Spleen (tissue), 13 donors: ENCODE measurements around the gene C1QTNF12. TPM values are rescaled to one million over a fixed set of nuclear protein-coding genes. Genes with fewer than 3 reads are reported as not detected.

Experiments
- DNase-seq: peaks from one replicate; pipeline ENCODE4 v3.0.0-alpha.2; 2020
- H3K27ac ChIP-seq, 8 donors: fragments of 200-600 bp; sonication (generic) in 7 of 8; 1 replicate in 4 of 8; 2 replicates in 4 of 8; pipeline versions ENCODE4 v1.5.0 to v1.8.0; 2016 to 2021; ENCODE audit warnings: inconsistent platforms in 4 of 8, mild to moderate bottlenecking in 4 of 8, moderate library complexity in 1 of 8
- H3K27me3 ChIP-seq, 7 donors: fragments of 200-600 bp; sonication (generic) in 6 of 7; replicated peaks in 1 of 7; 1 replicate in 4 of 7; 2 replicates in 3 of 7; pipeline versions ENCODE4 v1.5.0 to v1.8.0; 2016 to 2021; ENCODE audit warnings: inconsistent platforms in 3 of 7, mild to moderate bottlenecking in 1 of 7
- H3K36me3 ChIP-seq, 6 donors: fragments of 200-600 bp; sonication (generic) in 5 of 6; 1 replicate in 4 of 6; 2 replicates in 2 of 6; pipeline versions ENCODE4 v1.5.0 to v1.8.0; 2016 to 2021; ENCODE audit warnings: inconsistent platforms in 2 of 6
- H3K4me1 ChIP-seq, 6 donors: fragments of 200-600 bp; sonication (generic) in 5 of 6; 1 replicate in 3 of 6; 2 replicates in 3 of 6; pipeline versions ENCODE4 v1.5.0 to v1.8.0; 2016 to 2021; ENCODE audit warnings: inconsistent platforms in 3 of 6
- H3K4me3 ChIP-seq, 8 donors: fragments of 200-600 bp; sonication (generic) in 7 of 8; 1 replicate in 4 of 8; 2 replicates in 4 of 8; pipeline versions ENCODE4 v1.5.0 to v1.8.0; 2016 to 2021; ENCODE audit warnings: inconsistent platforms in 4 of 8, mild to moderate bottlenecking in 4 of 8, moderate library complexity in 2 of 8
- H3K9me3 ChIP-seq, 8 donors: fragments of 200-600 bp; sonication (generic) in 7 of 8; 1 replicate in 4 of 8; 2 replicates in 4 of 8; pipeline versions ENCODE4 v1.5.0 to v1.8.0; 2016 to 2021; ENCODE audit warnings: inconsistent platforms in 4 of 8
- POLR2A ChIP-seq, 3 donors: fragments of 450-650 bp; IDR thresholded peaks; one replicate each; pipeline ENCODE4 v1.5.1; 2017; ENCODE audit warnings: antibody characterized with exemption in 3 of 3, mild to moderate bottlenecking in 1 of 3
- POLR2AphosphoS5 ChIP-seq, 3 donors: sonication (generic); formaldehyde crosslinking; IDR thresholded peaks; one replicate each; pipeline ENCODE4 v1.5.1; 2017; ENCODE audit warnings: antibody characterized with exemption in 3 of 3
- WGBS, 5 donors: extraction: QIAGEN DNeasy Blood & Tissue Kit in 3 of 5; methylation state at CpG; one replicate each; pipeline versions ENCODE4 v1.1.5 to v1.1.7; 2013 to 2018; 5-methylcytosine and 5-hydroxymethylcytosine counted together
- intact Hi-C: fragments of 100-400 bp; cut with DNase I; formaldehyde crosslinking; loops from one replicate; pipeline ENCODE4 v1.15.0; 2023; ENCODE audit warnings: low total_unique reads
- long read RNA-seq, 2 donors: transcript quantifications; one replicate each; lab custom pipeline, GENCODE V29; 2026
- polyA plus RNA-seq, 3 donors: library from polyadenylated mRNA; stranded (reverse); fragments of 200-250 nt; gene quantifications; one replicate each; pipeline ENCODE4 v1.2.1, GENCODE V29; 2013
- total RNA-seq, 7 donors: library from RNA; depleted of rRNA in 3 of 7; stranded (reverse); fragments of >200 nt in 3 of 7; fragmentation: NEBNext Ultra II Directional in 4 of 7; extraction: Animal tissue kit (Norgen Biotek cat#: 25700) in 4 of 7; gene quantifications; one replicate each; pipeline versions ENCODE4 v1.1.0 to v1.2.1, GENCODE V29; 2016 to 2021
- TF ChIP-seq, protein P1 (sequence below), 11 experiments: fragments of 200-600 bp in 7 of 11; fragments of 450-650 bp in 4 of 11; sonication (generic) in 4 of 11; IDR thresholded peaks in 8 of 11; conservative IDR thresholded peaks in 3 of 11; 1 replicate in 7 of 11; 2 replicates in 4 of 11; pipeline versions ENCODE4 v1.4.0 to v1.8.0; 2016 to 2021; ENCODE audit warnings: antibody characterized with exemption in 11 of 11, inconsistent platforms in 4 of 11, mild to moderate bottlenecking in 1 of 11
- donor health status: healthy with polysubstance abuse.
- donor health status: DM: no; HTN: no; CAD: no; lungs with moderate emphysema.
- donor health status: DM: no; HTN: no; CAD: no.
- donor health status: Bipolar disorder and iron deficiency.
- donor health status: healthy.
- donor health status: DM: no; HTN: no; CAD: no.
- donor health status: DM: yes; HTN: yes; CAD: no.

Gene C1QTNF12
- total RNA-seq, result 1 to 10 TPM in 3 of 7 donors, under 1 TPM in 1, not detected in 3; 0.87 to 3.6 (median 1.8) TPM
- 1 to 10 TPM; 1.3 to 5.5 (median 1.4) TPM for polyA plus RNA-seq
- long read RNA-seq, donor 1, result 0 reads
- long read RNA-seq, donor 2, result 0 reads

- intact Hi-C loops, result no loop called here
- TF ChIP-seq POLR2AphosphoS5 (IDR thresholded peaks at IDR 0.05) (no peak), POLR2A (IDR thresholded peaks at IDR 0.05) (no peak)
- TF ChIP-seq, protein P1, sequence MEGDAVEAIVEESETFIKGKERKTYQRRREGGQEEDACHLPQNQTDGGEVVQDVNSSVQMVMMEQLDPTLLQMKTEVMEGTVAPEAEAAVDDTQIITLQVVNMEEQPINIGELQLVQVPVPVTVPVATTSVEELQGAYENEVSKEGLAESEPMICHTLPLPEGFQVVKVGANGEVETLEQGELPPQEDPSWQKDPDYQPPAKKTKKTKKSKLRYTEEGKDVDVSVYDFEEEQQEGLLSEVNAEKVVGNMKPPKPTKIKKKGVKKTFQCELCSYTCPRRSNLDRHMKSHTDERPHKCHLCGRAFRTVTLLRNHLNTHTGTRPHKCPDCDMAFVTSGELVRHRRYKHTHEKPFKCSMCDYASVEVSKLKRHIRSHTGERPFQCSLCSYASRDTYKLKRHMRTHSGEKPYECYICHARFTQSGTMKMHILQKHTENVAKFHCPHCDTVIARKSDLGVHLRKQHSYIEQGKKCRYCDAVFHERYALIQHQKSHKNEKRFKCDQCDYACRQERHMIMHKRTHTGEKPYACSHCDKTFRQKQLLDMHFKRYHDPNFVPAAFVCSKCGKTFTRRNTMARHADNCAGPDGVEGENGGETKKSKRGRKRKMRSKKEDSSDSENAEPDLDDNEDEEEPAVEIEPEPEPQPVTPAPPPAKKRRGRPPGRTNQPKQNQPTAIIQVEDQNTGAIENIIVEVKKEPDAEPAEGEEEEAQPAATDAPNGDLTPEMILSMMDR (IDR thresholded peaks at IDR 0.05 in 8 of 11, conservative IDR thresholded peaks at IDR 0.05 in 3 of 11), result no peak
- H3K27me3 ChIP-seq, result peaks cover 0 to 58% (median 29%) of the 10 kb centered on the region in 7 donors
- WGBS, 5 donors, result 4 to 9% (median 7%) methylated on average over 19 to 74 of the region's 74 CpGs
- peaks cover 0 to 4% (median 0%) of the 10 kb centered on the region in 6 donors for H3K36me3 ChIP-seq
- no peaks in the 10 kb centered on the region for H3K9me3 ChIP-seq
- DNase-seq, result no peak
- peak within 1 kb of the TSS in 1 of 8 donors; percentile 33 for H3K4me3 ChIP-seq
- no peak within 1 kb of the TSS for H3K27ac ChIP-seq
- peaks cover 3 to 48% (median 24%) of the 10 kb centered on the region in 6 donors for H3K4me1 ChIP-seq
Observed at GRCh38 chr1:1246577-1247340, at the start of gene C1QTNF12. Gene C1QTNF12, minus strand, starts transcription at chr1:1246722. Its CDS starts 32 bp downstream, at chr1:1246690.

GRCh38 chr1:1295154-1295923, 48.8 kb upstream of the C1QTNF12 start:
- WGBS, 5 donors, result 94 to 97% (median 95%) methylated on average over 26 to 35 of the region's 35 CpGs
- TF ChIP-seq, protein P1 (IDR thresholded peaks at IDR 0.05 in 8 of 11, conservative IDR thresholded peaks at IDR 0.05 in 3 of 11), result no peak
- TF ChIP-seq POLR2AphosphoS5 (IDR thresholded peaks at IDR 0.05), result no peak
- TF ChIP-seq POLR2A (IDR thresholded peaks at IDR 0.05), result no peak
- Histone ChIP-seq H3K27me3 (peaks cover 0 to 4% (median 0%) of the 10 kb centered on the region in 7 donors), H3K36me3 (peaks cover 0 to 63% (median 7%) of the 10 kb centered on the region in 6 donors), H3K4me3 (no peak overlapping the region), H3K9me3 (no peaks in the 10 kb centered on the region), H3K4me1 (peaks cover 0 to 25% (median 10%) of the 10 kb centered on the region in 6 donors), H3K27ac (no peak overlapping the region)
- intact Hi-C loops, result no loop called here
- no peak for DNase-seq

DNA sequence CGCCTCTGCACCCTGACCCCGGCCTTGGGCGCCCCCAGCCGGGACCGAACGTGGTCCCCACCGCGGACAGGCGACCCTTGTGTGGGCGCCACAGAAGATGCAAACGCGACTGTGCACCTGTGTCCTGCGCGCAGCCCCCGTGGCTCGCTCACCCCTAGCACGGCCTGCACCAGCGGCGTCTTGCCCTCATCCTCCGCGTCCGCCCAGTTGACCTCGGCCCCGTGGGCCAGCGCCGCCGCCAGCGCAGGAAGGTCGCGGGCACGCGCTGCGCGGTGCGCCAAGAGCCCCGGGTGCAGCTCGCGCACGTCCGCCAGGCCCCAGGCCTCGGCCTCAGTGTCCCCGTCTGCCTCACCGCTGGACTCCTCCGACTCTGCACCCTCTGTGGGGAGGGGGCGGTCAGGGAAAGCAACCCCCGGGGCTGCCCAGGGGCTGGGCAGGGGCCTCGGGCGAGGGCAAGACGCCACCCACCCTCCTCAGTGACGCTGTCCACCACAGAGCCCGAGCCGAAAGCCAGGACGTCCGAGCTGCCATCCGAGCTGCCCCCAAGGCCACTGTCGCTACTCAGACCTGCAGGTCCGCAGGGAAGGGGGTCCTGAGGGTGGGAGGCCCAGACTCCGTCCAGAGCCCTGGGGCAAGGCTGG, 47.8 kb upstream of the C1QTNF12 start:
- TF ChIP-seq POLR2AphosphoS5 (IDR thresholded peaks at IDR 0.05) (no peak), POLR2A (IDR thresholded peaks at IDR 0.05) (no peak)
- TF ChIP-seq, protein P1 (IDR thresholded peaks at IDR 0.05 in 8 of 11, conservative IDR thresholded peaks at IDR 0.05 in 3 of 11), result no peak
- Histone ChIP-seq H3K36me3 (peaks cover 0 to 59% (median 7%) of the 10 kb centered on the region in 6 donors), H3K27ac (no peak overlapping the region), H3K27me3 (peaks cover 0 to 4% (median 0%) of the 10 kb centered on the region in 7 donors), H3K9me3 (no peaks in the 10 kb centered on the region), H3K4me1 (peaks cover 0 to 28% (median 10%) of the 10 kb centered on the region in 6 donors), H3K4me3 (no peak overlapping the region)
- DNase-seq, result no peak
- WGBS, 5 donors, result 86 to 96% (median 92%) methylated on average over 25 to 58 of the region's 58 CpGs
- intact Hi-C loops, result no loop called here
